Suprapubic skin (tissue), 4 donors: ENCODE measurements around the gene SOX6.

Experiments used
- CTCF ChIP-seq, 2 donors: fragments of 200-600 bp in 1 of 2; fragments of 450-650 bp in 1 of 2; sonication (generic) in 1 of 2; IDR thresholded peaks; one replicate each; pipeline ENCODE4 v1.5.1; 2016 to 2019; ENCODE audit warnings: antibody characterized with exemption in 2 of 2, mild to moderate bottlenecking in 1 of 2, moderate library complexity in 1 of 2
- EP300 ChIP-seq: sonication (generic); formaldehyde crosslinking; IDR thresholded peaks from one replicate; pipeline ENCODE4 v1.6.1; 2017; ENCODE audit warnings: antibody characterized with exemption
- POLR2A ChIP-seq, 2 donors: fragments of 450-650 bp; IDR thresholded peaks; one replicate each; pipeline ENCODE4 v1.6.1; 2017; ENCODE audit warnings: antibody characterized with exemption in 2 of 2, mild to moderate bottlenecking in 2 of 2, moderate library complexity in 2 of 2
- POLR2AphosphoS5 ChIP-seq, 3 donors: sonication (generic); formaldehyde crosslinking; IDR thresholded peaks; one replicate each; pipeline ENCODE4 v1.6.1; 2017; ENCODE audit warnings: antibody characterized with exemption in 3 of 3

- no peak for TF ChIP-seq CTCF (IDR thresholded peaks at IDR 0.05)
- TF ChIP-seq POLR2A (IDR thresholded peaks at IDR 0.05) = no peak
- no peak for TF ChIP-seq POLR2AphosphoS5 (IDR thresholded peaks at IDR 0.05)
- no peak for TF ChIP-seq EP300
Measured at GRCh38 chr11:15938983-15939382, 417.4 kb downstream of the SOX6 start.
